HS-27A (cell line): ENCODE results near the gene TTLL11.

ENCODE experiments used
- DNase-seq: peaks from one replicate; pipeline ENCODE4 v3.0.0-alpha.2; 2012; ENCODE audit warnings: low read depth, missing footprints

TTLL11 gene

GRCh38 chr9:122053064-122053463 lies 40.0 kb downstream of the TTLL11 start:
- DNase-seq = no peak

GRCh38 chr9:122051351-122052321 lies 41.5 kb downstream of the TTLL11 start:
- no peak for DNase-seq

- no peak for DNase-seq
Measured at GRCh38 chr9:122050167-122050566, 42.9 kb downstream of the TTLL11 start.

- DNase-seq = no peak
Measured at GRCh38 chr9:122042056-122042455, 51.1 kb downstream of the TTLL11 start.

GRCh38 chr9:122040561-122041242 lies 52.4 kb downstream of the TTLL11 start:
- no peak for DNase-seq

DNA sequence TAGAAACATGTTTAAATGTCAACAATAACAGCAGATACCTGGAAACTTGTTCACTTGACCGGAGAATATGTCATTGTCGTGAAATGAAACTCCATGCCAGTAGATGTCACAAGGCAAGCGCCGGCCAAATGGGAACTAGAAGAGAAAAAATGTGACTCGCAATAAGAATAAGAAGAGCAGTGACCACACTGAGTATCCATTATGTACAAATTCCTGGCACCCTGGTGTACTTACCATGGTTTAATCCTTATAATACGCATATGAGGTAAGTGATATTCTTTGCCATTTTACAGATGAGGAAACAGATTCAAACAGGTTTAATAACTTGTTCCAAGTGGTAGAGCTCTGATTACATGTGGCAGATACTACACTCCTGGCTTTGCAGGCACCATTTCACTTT lies 53.9 kb downstream of the TTLL11 start:
- no peak for DNase-seq

DNA sequence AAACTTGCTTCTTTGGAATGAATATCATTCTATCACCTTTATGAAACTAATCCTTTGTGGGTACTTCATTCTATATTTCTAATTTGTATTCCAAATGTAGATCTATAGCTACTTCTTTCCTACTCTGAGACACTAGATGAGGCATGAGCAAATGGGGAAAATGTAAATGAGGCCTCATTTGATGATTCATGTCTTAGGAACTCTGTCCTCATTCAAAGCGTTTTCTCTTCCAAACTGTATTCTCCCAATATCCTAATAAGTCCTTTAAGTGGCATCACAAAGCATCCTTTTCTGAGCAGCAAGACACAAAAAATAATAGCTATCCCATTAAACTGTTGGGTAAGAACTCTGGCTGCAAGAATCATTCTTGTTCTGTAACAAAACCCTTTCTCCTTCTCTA lies 56.1 kb downstream of the TTLL11 start:
- no peak for DNase-seq

DNA sequence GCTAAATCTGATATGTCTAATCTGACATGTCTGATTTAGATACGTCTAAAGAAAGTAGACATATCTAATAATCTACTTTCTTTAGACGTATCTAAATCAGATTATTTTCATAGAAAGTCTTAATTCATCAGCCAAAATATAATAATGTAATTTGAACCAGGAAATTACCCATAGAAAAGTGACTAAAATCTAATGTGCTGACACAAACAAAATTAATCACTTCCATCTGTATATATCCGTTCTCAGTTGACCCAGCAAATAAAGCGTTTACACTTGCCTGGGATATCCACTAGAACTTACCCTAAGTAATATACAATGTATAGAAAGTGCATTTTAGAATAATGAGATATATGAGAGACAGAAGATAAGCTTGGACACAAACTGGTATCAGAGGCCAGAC lies 56.7 kb downstream of the TTLL11 start:
- no peak for DNase-seq

DNA sequence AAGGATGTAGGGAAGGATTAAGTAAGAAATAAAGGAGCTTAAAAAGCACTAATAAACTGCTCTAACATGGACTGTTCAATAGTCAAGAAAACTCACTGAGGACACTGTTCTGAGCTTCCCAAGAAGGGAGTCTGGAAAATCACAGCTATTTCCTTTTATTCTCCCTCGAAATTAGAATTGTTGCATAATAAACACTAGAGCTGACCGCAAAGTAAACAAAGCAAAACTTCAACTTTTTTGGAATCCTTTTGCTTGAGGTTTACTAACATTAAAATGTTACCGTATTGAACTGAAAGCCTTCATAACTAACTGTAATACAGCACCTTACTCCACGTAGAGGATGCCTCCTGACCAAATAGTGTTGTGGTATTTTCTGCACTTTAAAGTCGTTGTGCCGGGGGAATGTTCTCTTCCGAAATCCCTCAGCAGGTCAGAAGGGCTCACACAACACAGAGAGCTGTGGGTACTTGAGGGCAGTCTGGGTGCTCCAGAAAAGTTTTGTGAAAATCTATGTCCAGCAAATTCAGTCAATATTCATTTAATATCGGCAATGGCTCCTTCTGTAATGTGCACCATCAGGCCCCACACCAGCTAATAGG lies 59.2 kb downstream of the TTLL11 start:
- DNase-seq = no peak

DNA sequence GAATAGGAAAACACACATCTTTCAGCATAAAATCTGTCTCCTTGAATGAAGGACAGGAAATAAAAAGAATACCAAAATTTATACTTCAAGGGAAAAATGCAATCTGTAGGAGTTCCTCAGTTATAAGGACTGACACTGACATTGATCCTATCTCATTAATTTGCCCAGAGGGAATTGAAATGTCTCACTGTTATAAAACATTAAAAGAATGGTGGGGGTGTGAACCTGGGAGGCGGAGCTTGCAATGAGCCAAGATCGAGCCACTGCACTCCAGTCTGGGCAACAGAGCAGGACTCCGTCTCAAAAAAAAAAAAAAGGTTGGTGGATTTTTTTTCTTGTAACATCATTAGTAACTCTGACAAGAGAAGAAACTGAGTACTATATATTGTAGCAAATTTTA lies 60.8 kb downstream of the TTLL11 start:
- no peak for DNase-seq

GRCh38 chr9:122031776-122032175 lies 61.3 kb downstream of the TTLL11 start:
- no peak for DNase-seq

DNA sequence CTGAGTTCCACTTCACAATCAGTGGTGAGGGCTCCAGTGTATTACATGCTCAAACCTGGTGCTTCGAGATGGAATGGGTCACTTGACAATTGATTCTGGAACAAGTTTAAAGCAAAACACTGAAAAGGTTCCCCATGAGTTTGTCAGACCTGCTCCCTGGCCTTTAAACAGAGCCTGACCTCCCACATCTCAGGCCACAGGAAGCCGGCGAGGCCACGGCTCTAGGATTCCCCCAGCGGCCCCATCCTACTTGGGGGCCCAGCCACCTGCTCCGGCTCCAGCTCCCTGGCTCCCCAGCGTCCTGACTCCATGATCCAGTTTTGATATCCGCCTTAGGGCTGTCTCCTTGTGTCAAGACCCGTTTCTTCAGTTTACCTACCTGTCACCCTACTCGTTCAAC lies 62.0 kb downstream of the TTLL11 start:
- DNase-seq = no peak

DNA sequence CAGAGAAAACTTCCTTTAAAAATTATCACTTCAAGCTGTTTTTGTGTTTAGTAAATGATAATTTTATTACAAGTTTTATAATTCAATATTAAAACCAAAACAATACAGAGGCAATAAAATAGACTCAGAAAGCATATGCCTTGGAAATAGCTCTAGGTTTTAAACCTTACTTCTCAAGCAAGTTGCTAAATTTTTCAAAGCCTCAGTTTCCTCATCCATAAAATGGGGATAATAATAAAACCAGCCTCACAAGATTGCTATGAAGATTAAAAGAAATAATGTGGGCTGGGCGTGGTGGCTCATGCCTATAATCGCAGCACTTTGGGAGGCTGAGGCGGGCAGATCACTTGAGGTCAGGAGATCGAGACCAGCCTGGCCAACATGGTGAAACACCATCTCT lies 62.8 kb downstream of the TTLL11 start:
- no peak for DNase-seq

- DNase-seq = no peak
Measured at GRCh38 chr9:122029898-122030297, 63.2 kb downstream of the TTLL11 start.

DNA sequence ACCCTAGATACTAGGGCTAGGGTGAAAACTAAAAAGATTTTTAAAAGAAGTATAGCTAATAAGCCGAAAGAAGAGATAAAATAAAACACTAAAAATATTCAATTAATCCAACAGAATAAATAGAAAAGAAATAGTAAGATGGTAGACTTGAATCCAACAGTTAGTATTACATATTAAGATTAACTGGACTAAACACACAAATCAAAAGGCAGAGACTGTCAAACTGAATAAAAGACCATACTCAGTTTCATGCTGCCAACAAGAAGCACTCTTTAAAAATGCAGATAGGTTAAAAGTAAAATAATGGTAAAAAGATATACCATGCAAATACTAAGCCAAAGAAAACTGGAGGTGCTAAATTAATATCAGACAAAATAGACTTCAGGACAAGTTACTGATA lies 65.0 kb downstream of the TTLL11 start:
- no peak for DNase-seq

DNA sequence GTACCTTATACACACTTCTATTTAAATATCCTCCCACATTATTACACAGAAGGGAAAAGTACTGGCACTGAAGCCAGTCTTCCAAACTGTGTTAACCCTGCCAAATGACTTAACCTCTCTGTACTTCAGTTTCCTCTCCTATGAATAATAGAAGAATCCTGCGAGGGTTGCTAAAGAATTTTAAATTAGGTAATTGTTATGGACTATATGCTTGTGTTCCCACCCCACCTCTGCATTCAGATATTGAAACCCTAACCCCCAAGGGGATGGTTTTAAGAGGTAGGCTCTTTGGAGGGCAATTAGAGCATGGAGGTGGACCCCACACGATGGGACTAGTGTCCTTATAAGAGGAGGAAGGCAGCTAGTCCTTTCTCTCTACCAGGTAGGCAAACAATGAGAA lies 72.7 kb downstream of the TTLL11 start:
- DNase-seq = no peak

- DNase-seq = no peak
Measured at GRCh38 chr9:122016744-122017143, 76.4 kb downstream of the TTLL11 start.

- DNase-seq = no peak
Measured at GRCh38 chr9:122016309-122016708, 76.8 kb downstream of the TTLL11 start.

GRCh38 chr9:122015170-122015821 lies 77.8 kb downstream of the TTLL11 start:
- no peak for DNase-seq

- no peak for DNase-seq
Measured at GRCh38 chr9:122011818-122012498, 81.2 kb downstream of the TTLL11 start.

GRCh38 chr9:122008559-122008958 lies 84.5 kb downstream of the TTLL11 start:
- no peak for DNase-seq

- DNase-seq = no peak
Measured at GRCh38 chr9:122007837-122008236, 85.3 kb downstream of the TTLL11 start.
